Esophagus squamous epithelium (tissue), 4 donors: ENCODE results near the gene LRP10.

Source experiments
- CTCF ChIP-seq, 6 experiments: fragments of 450-650 bp in 4 of 6; fragments of 200-600 bp in 2 of 6; sonication (generic) in 2 of 6; IDR thresholded peaks; one replicate each; pipeline ENCODE4 v1.5.1; 2016 to 2019; ENCODE audit warnings: antibody characterized with exemption in 6 of 6, mild to moderate bottlenecking in 4 of 6, moderate library complexity in 4 of 6
- POLR2A ChIP-seq, 4 donors: fragments of 450-650 bp; IDR thresholded peaks; one replicate each; pipeline ENCODE4 v1.6.1; 2017; ENCODE audit warnings: antibody characterized with exemption in 4 of 4, mild to moderate bottlenecking in 4 of 4, moderate library complexity in 3 of 4

DNA sequence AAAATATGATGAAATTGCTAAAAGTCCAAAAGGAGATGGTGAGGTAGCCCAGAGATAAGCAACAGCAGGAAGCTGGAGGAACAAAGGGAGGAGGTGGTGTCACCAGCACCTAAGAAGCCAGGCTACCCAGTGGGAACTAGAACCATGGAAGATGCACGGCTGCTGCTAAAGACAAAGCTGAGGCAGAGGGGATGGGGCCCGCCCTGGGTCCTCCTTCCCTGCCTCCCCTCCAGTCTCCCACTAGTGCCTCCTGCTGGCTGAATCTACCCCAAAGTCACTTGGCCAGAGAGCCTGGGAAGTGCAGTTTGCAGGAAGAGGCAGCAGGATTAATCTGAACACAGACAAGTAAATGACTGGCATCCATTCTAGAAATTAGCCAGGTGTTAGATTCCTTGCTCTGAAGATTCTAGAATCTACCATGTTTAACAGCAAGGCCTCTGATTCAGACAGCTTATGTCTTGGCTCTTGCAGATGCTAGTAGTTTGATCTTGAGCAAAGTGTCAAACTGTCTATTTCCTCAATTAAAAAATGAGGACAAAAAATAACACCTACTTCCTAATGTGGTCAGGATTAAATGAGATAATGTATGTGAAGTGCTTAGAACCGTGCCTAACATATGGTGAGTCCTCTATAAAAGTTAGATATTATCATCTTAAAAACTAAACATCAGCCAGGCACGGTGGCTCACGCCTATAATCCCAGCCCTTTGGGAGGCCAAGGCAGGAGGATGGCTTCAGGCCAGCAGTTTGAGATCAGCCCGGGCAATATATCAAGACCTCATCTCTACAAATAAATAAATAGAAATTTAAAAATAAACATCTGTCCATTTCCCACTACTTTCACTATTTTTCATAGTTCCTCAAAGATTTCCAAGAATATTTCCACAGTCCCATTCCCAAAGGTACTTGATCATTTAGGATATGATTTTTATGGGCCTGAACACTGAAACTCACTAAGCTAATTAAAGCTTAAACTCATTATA is 5.8 kb upstream of the LRP10 start:
- TF ChIP-seq CTCF (IDR thresholded peaks at IDR 0.05): peak in 1 of 6 experiments; percentile 14
- no peak for TF ChIP-seq POLR2A (IDR thresholded peaks at IDR 0.05)
